Stimulated activated CD8-positive, alpha-beta memory T cell treated with anti-CD3 and anti-CD28 coated beads, Interleukin-7, amount 100 ng/mL, for 1 hour (primary cell): ENCODE measurements around the gene SH3RF1.

Experiments used
- DNase-seq, 2 donors: peaks; one replicate each; pipeline ENCODE4 v3.0.0-alpha.2; 2020; ENCODE audit warnings: low read depth in 2 of 2

Gene SH3RF1

GRCh38 chr4:169251291-169252235, 19.2 kb downstream of the SH3RF1 start:
- DNase-seq: no peak

GRCh38 chr4:169250796-169251195, 20.0 kb downstream of the SH3RF1 start:
- no peak for DNase-seq

- no peak for DNase-seq
Measured at GRCh38 chr4:169249999-169250398, 20.8 kb downstream of the SH3RF1 start.

- no peak for DNase-seq
Measured at GRCh38 chr4:169249214-169249973, 21.4 kb downstream of the SH3RF1 start.

GRCh38 chr4:169248645-169249044, 22.1 kb downstream of the SH3RF1 start:
- no peak for DNase-seq

GRCh38 chr4:169246957-169247396, 23.8 kb downstream of the SH3RF1 start:
- DNase-seq: no peak

- no peak for DNase-seq
Measured at GRCh38 chr4:169246279-169246678, 24.5 kb downstream of the SH3RF1 start.

- no peak for DNase-seq
Measured at GRCh38 chr4:169245061-169245460, 25.7 kb downstream of the SH3RF1 start.

GRCh38 chr4:169243825-169244609, 26.7 kb downstream of the SH3RF1 start:
- no peak for DNase-seq

GRCh38 chr4:169241464-169241863, 29.3 kb downstream of the SH3RF1 start:
- DNase-seq: no peak

GRCh38 chr4:169239221-169239905, 31.4 kb downstream of the SH3RF1 start:
- no peak for DNase-seq

- no peak for DNase-seq
Measured at GRCh38 chr4:169238445-169238844, 32.3 kb downstream of the SH3RF1 start.

- no peak for DNase-seq
Measured at GRCh38 chr4:169236873-169237626, 33.7 kb downstream of the SH3RF1 start.

- no peak for DNase-seq
Measured at GRCh38 chr4:169236078-169236477, 34.7 kb downstream of the SH3RF1 start.

GRCh38 chr4:169234137-169234855, 36.5 kb downstream of the SH3RF1 start:
- no peak for DNase-seq

GRCh38 chr4:169233691-169234090, 37.1 kb downstream of the SH3RF1 start:
- DNase-seq: no peak

GRCh38 chr4:169231647-169232262, 39.0 kb downstream of the SH3RF1 start:
- no peak for DNase-seq

GRCh38 chr4:169229571-169230028, 41.2 kb downstream of the SH3RF1 start:
- no peak for DNase-seq

GRCh38 chr4:169228076-169228475, 42.7 kb downstream of the SH3RF1 start:
- DNase-seq: no peak
